Kidney (tissue), 14 donors: ENCODE data around the gene LPAR2. TPM values are rescaled to one million over a fixed set of nuclear protein-coding genes. Genes with fewer than 3 reads are reported as not detected.

ENCODE experiments used
- DNase-seq, 5 donors: peaks; one replicate each; pipeline ENCODE4 v3.0.0-alpha.2; 2013 to 2020
- FAIRE-seq: peaks from 2 replicates; lab custom pipeline; 2012; peaks lifted over from hg19 to GRCh38; lab: Jason Lieb, UNC
- H3K27ac ChIP-seq, 2 donors: one replicate each; pipeline ENCODE4 v1.7.0; 2013; ENCODE audit warnings: low read depth in 2 of 2, low read length in 2 of 2, inconsistent platforms in 1 of 2
- H3K27me3 ChIP-seq: one replicate; pipeline ENCODE4 v1.7.1; 2013; ENCODE audit warnings: low read length, inconsistent platforms; ENCODE audit not compliant: control insufficient read depth, insufficient read depth
- H3K36me3 ChIP-seq, 3 donors: one replicate each; pipeline versions ENCODE4 v1.7.0 to v1.7.1; 2013; ENCODE audit warnings: low read length in 3 of 3, control low read depth in 1 of 3, inconsistent platforms in 1 of 3; ENCODE audit not compliant: insufficient read depth in 3 of 3, control insufficient read depth in 2 of 3
- H3K4me1 ChIP-seq, 3 donors: one replicate each; pipeline versions ENCODE4 v1.7.0 to v1.7.1; 2013; ENCODE audit warnings: low read length in 3 of 3, inconsistent platforms in 1 of 3, low read depth in 1 of 3; ENCODE audit not compliant: control insufficient read depth in 2 of 3, insufficient read depth in 2 of 3
- H3K4me3 ChIP-seq, 3 donors: one replicate each; pipeline versions ENCODE4 v1.7.0 to v1.8.1; 2013; ENCODE audit warnings: low read length in 3 of 3, control low read depth in 1 of 3, inconsistent platforms in 1 of 3
- H3K9ac ChIP-seq, 3 donors: one replicate each; pipeline versions ENCODE4 v1.7.0 to v1.7.1; 2013; ENCODE audit warnings: low read length in 3 of 3, control low read depth in 1 of 3, inconsistent platforms in 1 of 3
- H3K9me3 ChIP-seq, 3 donors: one replicate each; pipeline versions ENCODE4 v1.7.0 to v1.7.1; 2013; ENCODE audit warnings: low read length in 3 of 3, control low read depth in 1 of 3, inconsistent platforms in 1 of 3; ENCODE audit not compliant: control insufficient read depth in 2 of 3, insufficient read depth in 1 of 3
- CTCF ChIP-seq: IDR thresholded peaks from 3 replicates; pipeline ENCODE4 v1.5.1; 2012; ENCODE audit warnings: mild to moderate bottlenecking, moderate library complexity, borderline replicate concordance; ENCODE audit not compliant: insufficient read depth; ENCODE audit errors: extremely low read depth
- intact Hi-C: fragments of 100-400 bp; cut with DNase I; formaldehyde crosslinking; loops from one replicate; pipeline ENCODE4 v1.11.1; 2022
- polyA plus RNA-seq: library from polyadenylated mRNA; stranded (reverse); fragments of 350-450 nt; fragmentation: Illumina TruSeq; extraction: RNeasy Lipid Tissue Mini Kit (QIAGEN cat#74804); gene quantifications from one replicate; pipeline ENCODE4 v1.2.3, GENCODE V29; 2014; ENCODE audit warnings: low read depth, low replicate concordance; ENCODE audit not compliant: insufficient read depth
- total RNA-seq: library from RNA; stranded (reverse); fragmentation: NEBNext Ultra II Directional; extraction: Animal tissue kit (Norgen Biotek cat#: 25700); gene quantifications from one replicate; pipeline ENCODE4 v1.2.1, GENCODE V29; 2021
- donor health status: control.
- donor health status: control.
- donor health status: control.
- donor health status: control.
- donor health status: control.
- donor health status: DM: yes; HTN: yes; CAD: no.
- donor health status: Normal renal cell carcinoma (clear cell type).

Gene LPAR2
- total and polyA plus RNA-seq, 2 donors from 2014 or later = 5.6 to 10.4 TPM

GRCh38 chr19:19657397-19657783 is 29.4 kb upstream of the LPAR2 start:
- Histone ChIP-seq H3K9me3 (no peaks in the 10 kb centered on the region), H3K4me1 (peaks cover 0 to 9% (median 1%) of the 10 kb centered on the region in 3 donors), H3K9ac (no peak overlapping the region), H3K36me3 (peaks cover 0 to 56% (median 35%) of the 10 kb centered on the region in 3 donors), H3K27ac (no peak overlapping the region), H3K27me3 (no peaks in the 10 kb centered on the region), H3K4me3 (no peak overlapping the region)
- DNase-seq (peak in 1 of 5 donors; percentile 56), FAIRE-seq (no peak)
- intact Hi-C loops = no loop called here
- TF ChIP-seq CTCF = no peak

GRCh38 chr19:19656451-19657396 is 28.7 kb upstream of the LPAR2 start:
- no peak overlapping the region for H3K9ac ChIP-seq
- H3K9me3 ChIP-seq = no peaks in the 10 kb centered on the region
- peaks cover 0 to 62% (median 38%) of the 10 kb centered on the region in 3 donors for H3K36me3 ChIP-seq
- intact Hi-C loops = no loop called here
- no peak for FAIRE-seq
- no peaks in the 10 kb centered on the region for H3K27me3 ChIP-seq
- no peak overlapping the region for H3K27ac ChIP-seq
- H3K4me3 ChIP-seq = no peak overlapping the region
- no peak for TF ChIP-seq CTCF
- peak in 1 of 5 donors; percentile 69 for DNase-seq
- peaks cover 0 to 3% (median 0%) of the 10 kb centered on the region in 3 donors for H3K4me1 ChIP-seq

GRCh38 chr19:19655641-19656343 is 27.8 kb upstream of the LPAR2 start:
- TF ChIP-seq CTCF = no peak
- H3K9ac ChIP-seq = no peak overlapping the region
- H3K9me3 ChIP-seq = no peaks in the 10 kb centered on the region
- no peak overlapping the region for H3K27ac ChIP-seq
- no peak for FAIRE-seq
- intact Hi-C loops = no loop called here
- H3K4me1 ChIP-seq = no peaks in the 10 kb centered on the region
- peak in 2 of 5 donors; percentile 34 to 69 for DNase-seq
- peaks cover 0 to 71% (median 47%) of the 10 kb centered on the region in 3 donors for H3K36me3 ChIP-seq
- H3K27me3 ChIP-seq = no peaks in the 10 kb centered on the region
- H3K4me3 ChIP-seq = no peak overlapping the region
